HepG2 (cell line): ENCODE results near the gene SPATA33. TPM values are rescaled to one million over a fixed set of nuclear protein-coding genes. Genes with fewer than 3 reads are reported as not detected.

Experiments used
- AGO2 ChIP-seq: fragments of 200-400 bp; formaldehyde crosslinking; optimal IDR thresholded peaks from 2 replicates; pipeline ENCODE3; 2017; ENCODE audit warnings: mild to moderate bottlenecking, low read depth, low read length, moderate library complexity
- ARID5B ChIP-seq: IDR thresholded peaks from 2 replicates; pipeline ENCODE4 v1.4.0; 2020; ENCODE audit warnings: mild to moderate bottlenecking, missing genetic modification reagents
- DRAP1 ChIP-seq: IDR thresholded peaks from 2 replicates; pipeline ENCODE4 v1.6.1; 2016; ENCODE audit warnings: missing genetic modification reagents, missing compliant biosample characterization
- KLF15 ChIP-seq: sonication (generic); formaldehyde crosslinking; IDR thresholded peaks from 2 replicates; pipeline ENCODE4 v1.8.1; 2023; ENCODE audit warnings: borderline replicate concordance, mild to moderate bottlenecking, inconsistent platforms, missing genetic modification reagents, mixed read lengths
- SALL2 ChIP-seq: sonication (generic); formaldehyde crosslinking; IDR thresholded peaks from 2 replicates; pipeline ENCODE4 v1.8.1; 2023; ENCODE audit warnings: mild to moderate bottlenecking, missing genetic modification reagents, inconsistent platforms
- SSRP1 ChIP-seq: IDR thresholded peaks from 2 replicates; pipeline ENCODE4 v1.6.1; 2016; ENCODE audit warnings: control low read depth
- TAF15 ChIP-seq: fragments of 200-400 bp; formaldehyde crosslinking; IDR thresholded peaks from one replicate; pipeline ENCODE4 v1.6.1; 2018; ENCODE audit warnings: mild to moderate bottlenecking, low read depth, low read length; ENCODE audit not compliant: poor library complexity, severe bottlenecking
- ZNF17 ChIP-seq: sonication (generic); formaldehyde crosslinking; IDR thresholded peaks from 2 replicates; pipeline ENCODE4 v1.5.0; 2020; ENCODE audit warnings: mild to moderate bottlenecking, missing genetic modification reagents
- ZNF18 ChIP-seq: sonication (generic); formaldehyde crosslinking; IDR thresholded peaks from 2 replicates; pipeline ENCODE4 v1.8.0; 2022; ENCODE audit warnings: mild to moderate bottlenecking, missing genetic modification reagents; ENCODE audit not compliant: insufficient replicate concordance
- ZNF280B ChIP-seq: sonication (generic); formaldehyde crosslinking; IDR thresholded peaks from 2 replicates; pipeline ENCODE4 v1.5.0; 2020; ENCODE audit warnings: missing genetic modification reagents, mild to moderate bottlenecking, borderline replicate concordance
- ZNF460 ChIP-seq: sonication (generic); formaldehyde crosslinking; IDR thresholded peaks from 2 replicates; pipeline ENCODE4 v1.5.1; 2020; ENCODE audit warnings: missing genetic modification reagents, mild to moderate bottlenecking, borderline replicate concordance
- ZNF501 ChIP-seq: sonication (generic); formaldehyde crosslinking; IDR thresholded peaks from 2 replicates; pipeline ENCODE4 v1.5.1; 2020; ENCODE audit warnings: mild to moderate bottlenecking, moderate library complexity, missing genetic modification reagents
- ZNF614 ChIP-seq: IDR thresholded peaks from 2 replicates; pipeline ENCODE4 v1.6.1; 2018; ENCODE audit warnings: missing biosample characterization, missing genetic modification reagents, inconsistent platforms, borderline replicate concordance
- ZNF678 ChIP-seq: sonication (generic); formaldehyde crosslinking; IDR thresholded peaks from 2 replicates; pipeline ENCODE4 v1.4.0; 2020; ENCODE audit warnings: mild to moderate bottlenecking, missing genetic modification reagents
- ZNF780A ChIP-seq: sonication (generic); formaldehyde crosslinking; IDR thresholded peaks from 2 replicates; pipeline ENCODE4 v1.8.0; 2022; ENCODE audit warnings: mild to moderate bottlenecking, missing genetic modification reagents, moderate library complexity
- ZNF782 ChIP-seq: sonication (generic); formaldehyde crosslinking; IDR thresholded peaks from 2 replicates; pipeline ENCODE4 v1.4.0; 2020; ENCODE audit warnings: missing genetic modification reagents, mild to moderate bottlenecking, borderline replicate concordance
- polyA plus RNA-seq, 8 experiments: library from polyadenylated mRNA; depleted of rRNA in 3 of 8; stranded (reverse) in 7 of 8; unstranded in 1 of 8; fragments of >200 nt; fragmentation: Illumina TruSeq in 4 of 8; extraction: Trizol in 4 of 8; gene quantifications; 2 replicates each; pipeline versions ENCODE4 v1.2.1 to v1.2.3, GENCODE V29; 2011 to 2016; ENCODE audit warnings: low read depth in 4 of 8, missing spikeins in 1 of 8, mixed read lengths in 1 of 8; ENCODE audit not compliant: insufficient read depth in 1 of 8
- total RNA-seq, 5 experiments: library from RNA; depleted of rRNA; stranded (reverse); fragments of >200 nt; fragmentation: Illumina TruSeq; extraction: Trizol; gene quantifications; 2 replicates each; pipeline ENCODE4 v1.2.3, GENCODE V29; 2016; ENCODE audit warnings: low read depth in 1 of 5
- TF ChIP-seq, protein P1 (sequence below): sonication (generic); formaldehyde crosslinking; IDR thresholded peaks from 2 replicates; pipeline ENCODE4 v1.4.0; 2020; ENCODE audit warnings: missing genetic modification reagents

Gene SPATA33
- total and polyA plus RNA-seq, 2 of the 13 experiments (the other 11 are each of a cell fraction or from before 2014, with no cell fraction given): 5.7 to 11.0 TPM

DNA sequence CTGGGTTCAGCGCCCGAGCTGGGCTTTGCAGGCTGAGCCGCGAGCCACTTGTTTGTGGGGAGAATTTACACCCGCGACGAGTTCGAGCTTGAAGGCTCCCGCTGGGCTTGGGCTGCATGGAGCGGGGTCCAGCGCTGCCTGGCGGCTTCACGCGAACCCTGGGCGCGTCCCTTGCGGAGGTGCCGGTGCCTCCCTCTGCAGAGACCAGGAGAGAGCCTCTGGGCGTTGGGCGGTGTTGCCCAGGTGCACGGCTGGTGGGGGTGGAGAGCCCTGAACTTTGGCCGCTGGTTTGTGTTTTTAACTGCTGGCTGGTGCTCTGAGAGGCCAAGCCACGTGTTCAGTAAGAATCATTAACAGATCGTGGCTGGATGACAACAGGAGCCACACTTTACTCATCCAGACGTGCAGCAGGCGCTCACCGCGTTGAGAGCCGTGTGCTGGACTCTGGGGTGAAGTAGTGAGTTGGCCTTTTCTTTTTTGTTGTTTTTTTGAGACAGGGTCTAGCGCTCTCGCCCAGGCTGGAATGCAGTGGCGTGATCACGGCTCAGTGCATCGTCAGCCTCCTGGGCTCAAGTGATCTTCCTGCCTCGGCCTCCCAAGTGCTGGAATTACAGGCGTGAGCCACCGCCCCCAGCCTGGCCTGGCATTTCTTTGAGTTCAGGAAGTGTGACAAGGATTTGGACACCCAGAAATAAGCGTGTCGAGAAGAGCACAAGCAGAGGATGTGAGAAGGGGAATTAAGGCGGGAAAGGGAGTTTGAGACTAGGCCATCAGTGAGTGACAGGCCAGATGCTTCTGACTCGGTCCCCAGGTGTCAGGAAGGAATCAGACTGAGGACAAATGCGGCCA lies 29.7 kb downstream of the SPATA33 start (continued):
- TF ChIP-seq KLF15 (CRISPR knock-in tag) (peak; percentile 91), ZNF460 (CRISPR knock-in tag) (peak; percentile 81; the same call in 1 of the 2 replicates), ZNF18 (peak; percentile 97), TAF15 (no peak), ZNF780A (CRISPR knock-in tag) (peak; percentile 93; the same call in 1 of the 2 replicates), ZNF501 (CRISPR knock-in tag) (peak; percentile 99), ZNF782 (CRISPR knock-in tag) (peak; percentile 92; the same call in 1 of the 2 replicates), ARID5B (CRISPR knock-in tag) (peak; percentile 91), AGO2 (peak; percentile 17), ZNF17 (CRISPR knock-in tag) (no peak), ZNF280B (CRISPR knock-in tag) (peak; percentile 99), ZNF614 (CRISPR knock-in tag) (no peak; the same call in none of the 2 replicates), SSRP1 (CRISPR knock-in tag) (0 out of 2 replicates have a peak, but pooled peaks have one; percentile 59), ZNF678 (CRISPR knock-in tag) (peak; percentile 98), DRAP1 (CRISPR knock-in tag) (peak; percentile 96), SALL2 (CRISPR knock-in tag) (peak; percentile 99)
- TF ChIP-seq, protein P1, sequence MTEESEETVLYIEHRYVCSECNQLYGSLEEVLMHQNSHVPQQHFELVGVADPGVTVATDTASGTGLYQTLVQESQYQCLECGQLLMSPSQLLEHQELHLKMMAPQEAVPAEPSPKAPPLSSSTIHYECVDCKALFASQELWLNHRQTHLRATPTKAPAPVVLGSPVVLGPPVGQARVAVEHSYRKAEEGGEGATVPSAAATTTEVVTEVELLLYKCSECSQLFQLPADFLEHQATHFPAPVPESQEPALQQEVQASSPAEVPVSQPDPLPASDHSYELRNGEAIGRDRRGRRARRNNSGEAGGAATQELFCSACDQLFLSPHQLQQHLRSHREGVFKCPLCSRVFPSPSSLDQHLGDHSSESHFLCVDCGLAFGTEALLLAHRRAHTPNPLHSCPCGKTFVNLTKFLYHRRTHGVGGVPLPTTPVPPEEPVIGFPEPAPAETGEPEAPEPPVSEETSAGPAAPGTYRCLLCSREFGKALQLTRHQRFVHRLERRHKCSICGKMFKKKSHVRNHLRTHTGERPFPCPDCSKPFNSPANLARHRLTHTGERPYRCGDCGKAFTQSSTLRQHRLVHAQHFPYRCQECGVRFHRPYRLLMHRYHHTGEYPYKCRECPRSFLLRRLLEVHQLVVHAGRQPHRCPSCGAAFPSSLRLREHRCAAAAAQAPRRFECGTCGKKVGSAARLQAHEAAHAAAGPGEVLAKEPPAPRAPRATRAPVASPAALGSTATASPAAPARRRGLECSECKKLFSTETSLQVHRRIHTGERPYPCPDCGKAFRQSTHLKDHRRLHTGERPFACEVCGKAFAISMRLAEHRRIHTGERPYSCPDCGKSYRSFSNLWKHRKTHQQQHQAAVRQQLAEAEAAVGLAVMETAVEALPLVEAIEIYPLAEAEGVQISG (CRISPR knock-in tag): peak; percentile 94
